Measurements from ENCODE around the gene PIP4K2B.
"Not testable (repeated sequence)": the region's sequence is repeated elsewhere in the genome, so short reads cannot be mapped to it uniquely, and the experiment has no call there.

PIP4K2B gene

DNA sequence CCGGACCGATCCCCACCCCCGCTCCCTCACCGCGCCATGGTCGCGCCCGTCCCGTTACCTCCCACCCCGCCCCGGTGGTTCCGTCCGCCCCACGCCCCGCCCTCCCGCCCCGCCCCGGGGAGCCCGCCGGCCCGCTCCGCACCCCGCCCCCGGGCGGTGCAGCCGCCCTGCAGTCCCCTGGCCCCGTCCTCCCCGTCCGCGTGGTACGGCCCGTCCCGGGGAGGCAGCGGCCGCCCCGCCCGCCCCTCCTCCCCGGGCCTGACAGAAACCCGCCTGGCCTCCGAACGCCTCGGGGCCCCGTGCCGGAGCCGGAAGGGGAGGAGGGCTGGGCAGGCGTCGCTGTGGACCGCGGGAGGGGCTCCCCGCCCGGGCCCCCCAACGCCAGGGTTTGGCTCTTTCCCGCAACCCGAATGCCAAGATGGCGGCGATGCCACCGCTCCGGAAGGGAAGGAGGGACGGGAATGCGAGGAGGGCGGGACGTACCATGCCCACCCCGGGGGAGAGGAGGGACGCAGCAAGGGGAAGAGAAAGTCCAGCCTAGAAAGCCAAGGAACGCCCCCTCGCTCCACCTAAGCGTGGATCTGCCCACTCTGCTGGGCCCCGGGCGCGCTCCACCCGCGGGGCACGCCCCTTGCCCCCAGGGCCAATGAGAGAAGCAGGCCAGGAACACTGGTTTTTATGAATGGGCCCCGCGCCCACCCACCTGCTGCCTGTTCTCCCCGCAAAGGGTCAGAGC lies at the start of gene PIP4K2B:
Gene PIP4K2B, minus strand, starts transcription at position 56 of the 736 bp plus-strand sequence. CDS start 132 bp downstream, outside the sequence.
- peak; percentile 96 for DNase-seq (ENCODE audit: low spot score)

DNA sequence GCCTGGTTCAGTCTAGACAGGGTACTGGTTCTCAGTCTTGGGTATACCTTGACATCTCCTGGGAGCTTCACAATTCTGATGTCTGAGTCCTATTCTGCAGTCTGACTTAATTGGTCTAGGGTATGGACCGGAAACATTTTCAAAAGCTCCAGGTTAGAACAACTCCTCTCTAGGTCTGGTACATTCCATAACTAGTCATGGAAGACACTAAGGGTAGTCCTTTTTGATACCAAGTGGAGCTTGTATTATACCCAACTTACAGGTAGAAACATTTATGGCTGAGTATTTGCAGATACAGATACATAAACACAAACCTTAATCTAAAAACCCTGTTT lies 49.2 kb upstream of the PIP4K2B start:
- no peak for DNase-seq (ENCODE audit: low spot score)

DNA sequence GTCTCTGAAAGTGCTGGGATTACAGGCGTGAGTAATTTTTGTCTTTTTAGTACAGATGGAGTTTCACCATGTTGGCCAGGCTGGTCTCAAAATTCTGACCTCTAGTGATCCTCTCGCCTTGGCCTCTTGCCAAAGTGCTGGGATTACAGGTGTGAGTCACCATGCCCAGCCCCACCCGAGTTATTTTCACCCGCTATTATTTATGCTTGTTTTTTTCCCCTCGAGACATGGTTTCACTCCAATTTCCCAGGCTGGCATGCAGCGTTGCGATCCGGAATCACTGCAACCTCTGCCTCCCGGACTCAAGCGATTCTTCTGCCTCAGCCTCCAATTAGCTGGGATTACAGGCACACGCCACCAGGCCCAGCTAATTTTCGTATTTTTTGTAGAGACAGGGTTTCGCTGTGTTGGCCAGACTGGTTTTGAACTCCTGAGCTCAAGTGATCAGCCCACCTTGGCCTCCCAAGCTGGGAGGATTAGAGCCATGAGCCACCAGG lies 45.0 kb upstream of the PIP4K2B start:
- no peak for DNase-seq (ENCODE audit: low spot score)

DNA sequence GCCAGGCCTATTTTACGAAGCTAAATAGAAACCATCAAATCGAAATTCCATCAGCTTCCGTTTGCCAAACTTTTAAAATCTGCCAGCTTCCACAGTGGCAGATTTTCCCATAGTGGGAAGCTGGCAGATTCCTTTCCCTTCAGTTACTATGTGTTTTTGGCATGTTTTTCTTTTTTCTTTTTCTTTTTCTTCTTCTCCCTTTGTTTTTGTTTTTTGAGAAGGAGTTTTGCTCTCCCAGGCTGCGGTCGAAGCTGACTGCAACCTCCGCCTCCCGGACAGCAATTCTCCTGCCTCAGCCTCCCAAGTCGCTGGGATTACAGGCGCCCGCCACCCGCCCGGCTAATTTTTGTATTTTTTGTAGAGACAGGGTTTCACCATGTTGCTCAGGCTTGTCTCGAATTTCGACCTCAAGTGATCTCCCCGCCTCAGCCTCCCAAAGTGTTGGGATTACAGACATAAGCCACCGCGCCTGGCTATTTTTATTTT lies 26.4 kb upstream of the PIP4K2B start:
- no peak for DNase-seq (ENCODE audit: low spot score)

DNA sequence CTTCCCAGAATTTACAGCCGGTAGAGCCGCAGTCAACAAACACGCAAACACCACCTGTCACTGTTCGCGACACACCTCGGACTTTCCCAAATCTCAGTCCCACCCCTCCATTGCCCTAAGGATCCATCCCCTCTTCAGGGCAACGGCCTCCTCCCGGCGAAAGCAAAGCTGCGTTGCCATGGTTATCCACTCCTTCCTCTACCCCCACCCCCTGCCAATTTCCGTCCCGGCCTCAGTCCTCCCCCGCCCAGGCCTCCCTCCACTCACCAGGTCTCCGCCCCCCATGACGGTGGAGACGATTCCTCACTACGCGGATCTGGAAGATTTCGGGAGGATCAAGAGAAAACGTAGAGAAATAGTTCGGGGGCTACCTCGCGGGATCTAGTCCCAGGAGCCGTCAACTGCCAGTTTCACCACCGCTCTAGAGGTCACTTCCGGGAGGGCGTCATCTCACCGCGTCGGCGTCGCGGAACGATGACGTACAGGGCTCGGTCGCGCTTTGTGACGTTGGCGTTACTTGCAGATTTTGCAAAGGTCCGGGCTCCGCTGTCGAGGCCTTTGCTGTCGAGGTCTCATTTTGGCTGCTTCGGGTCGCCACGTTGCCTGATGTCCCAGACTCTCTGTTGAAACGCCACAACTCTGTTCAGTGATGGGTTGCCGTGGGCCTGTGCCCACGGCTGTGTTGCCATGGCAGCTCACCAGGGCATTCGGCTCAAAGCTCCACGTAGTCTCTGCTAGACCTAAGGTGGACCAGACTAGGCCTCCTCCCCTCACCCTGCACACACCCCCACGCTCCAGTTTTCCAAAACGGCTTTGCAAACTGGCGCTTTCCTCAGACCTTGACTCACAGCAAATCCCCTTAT lies 25.8 kb upstream of the PIP4K2B start, which contains the start of gene CWC25:
Gene CWC25, minus strand, starts transcription at position 423 of the 863 bp plus-strand sequence. Its CDS starts 138 bp downstream, at position 285.
- peak; percentile 92 for DNase-seq (ENCODE audit: low spot score)

DNA sequence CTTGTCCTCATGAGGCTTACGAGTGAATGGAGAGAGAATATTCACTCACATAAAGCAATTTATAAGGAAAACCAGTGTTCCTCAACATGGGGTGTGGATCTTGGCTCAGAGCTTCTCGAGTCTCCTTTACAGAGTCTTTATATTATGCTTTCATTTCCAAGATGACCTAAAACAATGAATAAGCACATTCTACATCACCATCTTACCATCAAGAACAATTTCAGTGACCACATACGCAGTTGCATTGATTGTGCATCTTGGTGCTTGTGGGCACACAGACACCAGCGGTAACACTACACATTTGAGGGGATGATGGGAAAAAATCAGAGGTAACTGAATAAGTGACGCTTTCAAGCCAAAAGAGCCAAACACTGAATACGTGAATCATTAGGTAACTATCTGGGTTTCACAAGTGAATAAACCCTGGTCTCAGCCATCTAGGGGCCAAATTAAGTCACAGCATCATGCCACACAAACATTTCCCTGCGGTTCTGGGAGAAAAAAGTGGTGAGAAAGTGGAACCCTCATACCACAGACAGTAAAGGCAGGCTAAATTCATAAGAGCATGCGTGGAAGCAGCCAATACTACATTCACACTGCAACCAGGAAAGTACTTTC lies 16.3 kb upstream of the PIP4K2B start:
- DNase-seq (ENCODE audit: low spot score) = peak; percentile 24

DNA sequence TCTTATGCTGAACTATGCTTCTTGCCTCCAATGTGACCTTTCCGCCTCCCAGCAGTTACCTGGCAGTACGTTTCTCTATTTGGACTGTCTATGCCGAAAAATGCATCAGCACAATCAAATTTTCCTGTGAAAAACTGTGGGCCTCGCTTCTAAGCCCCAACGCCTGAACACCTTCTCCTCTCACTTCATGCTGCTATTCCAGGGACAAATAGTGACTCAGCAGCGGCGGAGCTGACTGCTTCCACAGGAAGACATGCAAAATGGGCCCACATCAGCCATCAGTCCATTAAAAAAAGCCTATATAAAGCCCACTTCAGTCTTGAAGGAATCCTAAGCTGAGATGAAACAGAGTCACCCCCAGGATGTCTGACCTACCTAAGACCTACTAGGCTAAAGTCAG lies 10.5 kb upstream of the PIP4K2B start:
- no peak for DNase-seq (ENCODE audit: low spot score)

DNA sequence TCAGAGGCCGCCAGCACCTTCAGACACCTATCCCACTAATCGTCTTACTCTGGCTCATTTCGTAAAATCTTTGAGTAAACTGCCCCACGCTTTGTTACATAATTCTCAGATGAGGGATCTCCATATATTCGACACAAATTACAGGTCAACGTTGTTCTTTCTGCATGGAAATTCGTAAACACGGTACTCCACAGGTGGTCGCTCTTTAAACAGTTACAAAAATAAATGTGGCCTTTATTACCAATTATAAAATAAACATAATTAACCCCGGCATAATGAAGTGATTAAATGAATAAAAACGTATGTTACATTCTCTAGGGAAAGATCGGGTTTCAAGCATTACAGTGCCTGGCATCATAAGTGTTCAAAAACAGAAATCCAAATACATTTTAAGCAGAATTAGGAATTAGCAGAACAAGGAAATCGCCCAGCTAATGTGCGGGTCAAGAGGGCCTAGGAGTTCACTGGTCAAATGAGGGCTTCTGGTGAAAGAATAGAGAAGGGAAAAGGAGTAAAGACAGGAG lies 943 bp upstream of the PIP4K2B start:
- no peak for DNase-seq (ENCODE audit: low spot score)

DNA sequence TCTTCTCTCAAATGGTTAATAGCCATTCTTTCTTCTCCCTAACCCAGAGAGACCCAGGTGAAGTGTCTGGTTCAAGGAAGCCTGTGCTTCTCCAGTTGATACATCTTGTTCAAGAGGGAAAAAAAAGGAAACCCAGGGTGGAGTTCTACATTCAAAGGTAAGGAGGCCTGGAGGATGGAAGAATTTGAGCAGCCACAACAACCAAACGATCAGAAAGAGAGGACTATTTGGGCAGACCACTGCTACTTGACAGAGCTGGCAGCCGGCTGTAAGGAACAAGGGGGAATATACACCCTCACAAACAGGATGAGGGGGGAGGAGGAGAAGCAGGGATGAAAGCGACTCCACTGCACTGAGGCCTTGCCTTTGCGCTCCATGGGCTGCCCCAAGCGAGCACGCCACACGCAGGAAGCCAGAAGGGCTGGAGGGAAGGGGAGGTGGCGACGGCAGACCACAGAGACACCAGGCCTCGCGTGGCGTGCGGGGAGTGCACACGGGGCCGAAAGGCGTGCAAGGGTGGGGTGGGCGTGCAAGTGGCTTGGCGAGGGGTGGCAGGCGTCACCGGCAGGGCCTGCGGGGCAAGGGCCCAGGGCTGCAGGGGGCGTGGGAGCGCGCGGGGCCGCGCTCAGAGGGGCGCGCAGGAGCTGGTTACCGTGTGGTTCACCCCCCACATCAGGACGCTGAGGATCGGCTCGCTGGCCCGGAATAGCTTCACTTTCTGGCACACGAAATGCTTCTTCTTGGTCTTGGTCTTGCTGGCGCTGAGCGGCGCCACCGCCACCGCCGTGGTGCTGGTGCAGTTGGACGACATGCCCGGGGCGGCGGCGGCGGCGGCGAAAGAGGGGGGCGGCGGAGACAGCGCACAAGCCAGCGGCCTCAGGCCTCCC lies 499 bp downstream of the PIP4K2B start:
- DNase-seq (ENCODE audit: low spot score) = peak; percentile 70

DNA sequence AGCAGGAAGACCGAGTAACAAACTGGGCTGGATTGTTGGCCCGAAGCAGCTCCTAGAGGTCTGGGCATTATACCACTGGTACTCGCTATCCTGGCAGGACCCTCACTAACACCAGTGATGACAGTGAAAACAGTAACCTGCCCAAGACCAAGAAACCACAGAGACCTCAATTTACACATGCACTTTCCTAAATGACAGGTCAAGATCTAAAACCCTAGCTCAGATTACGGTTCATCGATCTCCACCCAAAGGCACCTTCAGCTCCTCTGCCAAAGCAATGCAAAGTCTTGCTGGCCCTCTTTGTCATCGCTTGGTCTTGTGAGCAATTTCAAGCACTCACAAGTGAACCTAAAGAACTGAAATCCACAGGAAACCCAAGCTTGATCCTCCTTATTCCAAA lies 1.5 kb downstream of the PIP4K2B start:
- DNase-seq (ENCODE audit: low spot score) = no peak

DNA sequence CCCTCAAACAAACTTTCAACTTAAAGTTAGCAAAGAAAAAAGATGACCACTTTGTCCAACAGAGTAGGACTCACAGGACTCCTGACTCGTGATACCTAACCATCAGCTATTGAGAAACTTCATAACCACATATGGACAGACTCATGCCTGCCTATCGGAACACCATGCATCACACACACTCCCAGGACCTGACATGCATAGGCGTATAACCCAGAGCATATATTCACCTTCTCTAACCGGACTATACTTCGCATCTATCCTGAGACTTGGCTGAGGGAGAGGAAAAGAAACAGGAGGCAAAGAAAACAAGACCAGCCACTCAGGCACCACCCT lies 2.2 kb downstream of the PIP4K2B start:
- no peak for DNase-seq (ENCODE audit: low spot score)

DNA sequence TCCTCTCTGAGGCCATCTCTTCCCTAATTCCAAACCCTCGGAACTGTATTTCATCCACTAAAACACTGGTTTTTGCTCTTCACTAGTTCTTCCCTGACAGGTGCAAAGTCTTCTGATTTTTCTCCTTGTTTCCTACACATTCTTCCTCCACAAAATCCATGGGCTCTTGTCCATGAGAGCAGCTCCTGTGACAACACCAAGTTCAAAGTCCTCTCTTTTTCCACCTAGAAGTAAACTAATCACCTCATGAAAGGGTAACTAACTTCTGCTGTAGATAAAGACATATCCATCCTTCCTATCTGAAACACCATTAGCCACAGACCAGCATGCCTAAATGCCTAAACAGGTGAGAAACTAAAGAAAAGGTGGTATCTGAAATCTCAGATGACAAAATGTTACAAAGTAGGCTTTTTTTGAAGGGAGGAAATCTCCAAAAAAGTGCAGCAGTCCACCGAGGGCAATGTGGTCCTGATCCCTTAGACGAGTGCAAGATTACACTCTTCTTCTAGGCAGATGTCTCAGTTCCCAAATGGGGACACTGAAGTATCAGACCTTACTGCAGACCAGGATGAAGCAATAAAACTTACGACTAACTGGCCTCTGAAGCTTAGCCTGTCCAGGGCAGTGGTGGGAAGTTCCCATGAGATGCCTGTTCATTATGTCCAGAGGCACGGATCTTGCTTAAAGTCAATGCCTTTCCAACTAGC lies 2.8 kb downstream of the PIP4K2B start:
- no peak for DNase-seq (ENCODE audit: low spot score)

DNA sequence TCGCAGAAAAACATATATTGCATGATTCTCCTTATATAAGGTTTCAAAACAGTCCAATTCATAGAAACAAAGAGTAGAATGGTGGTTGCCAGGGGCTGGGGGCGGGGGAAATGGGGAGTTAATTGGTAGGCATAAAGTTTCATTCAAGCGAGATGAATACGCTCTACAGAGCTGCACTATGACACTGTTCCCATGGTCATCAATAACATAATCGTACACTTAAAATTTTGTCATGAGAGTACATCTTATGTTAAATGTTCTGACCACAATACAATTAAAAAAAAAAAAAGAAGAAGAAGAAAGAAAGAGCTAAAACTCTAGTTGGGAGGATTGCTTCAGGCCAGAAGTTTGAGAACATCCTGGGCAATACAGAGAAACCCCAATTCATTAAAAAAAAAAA lies 5.1 kb downstream of the PIP4K2B start:
- DNase-seq (ENCODE audit: low spot score) = no peak

DNA sequence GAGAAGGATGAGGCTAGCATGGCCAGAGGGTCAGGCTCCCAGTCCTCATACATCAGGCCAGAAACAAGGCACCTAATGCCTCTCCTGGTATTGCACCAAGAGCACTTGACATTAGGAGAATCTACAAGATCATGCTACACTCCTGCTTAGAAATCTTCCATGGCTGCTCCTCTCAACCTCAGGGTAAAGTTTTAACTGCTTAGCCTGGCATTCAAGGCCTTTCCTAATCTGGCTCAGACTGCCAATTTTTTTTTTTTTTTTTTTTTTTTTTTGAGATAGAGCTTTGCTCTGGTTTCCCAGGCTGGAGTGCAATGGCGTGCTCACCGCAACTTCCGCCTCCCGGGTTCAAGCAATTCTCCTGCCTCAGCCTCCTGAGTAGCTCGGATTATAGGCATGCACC lies 8.2 kb downstream of the PIP4K2B start:
- no peak for DNase-seq (ENCODE audit: low spot score)

DNA sequence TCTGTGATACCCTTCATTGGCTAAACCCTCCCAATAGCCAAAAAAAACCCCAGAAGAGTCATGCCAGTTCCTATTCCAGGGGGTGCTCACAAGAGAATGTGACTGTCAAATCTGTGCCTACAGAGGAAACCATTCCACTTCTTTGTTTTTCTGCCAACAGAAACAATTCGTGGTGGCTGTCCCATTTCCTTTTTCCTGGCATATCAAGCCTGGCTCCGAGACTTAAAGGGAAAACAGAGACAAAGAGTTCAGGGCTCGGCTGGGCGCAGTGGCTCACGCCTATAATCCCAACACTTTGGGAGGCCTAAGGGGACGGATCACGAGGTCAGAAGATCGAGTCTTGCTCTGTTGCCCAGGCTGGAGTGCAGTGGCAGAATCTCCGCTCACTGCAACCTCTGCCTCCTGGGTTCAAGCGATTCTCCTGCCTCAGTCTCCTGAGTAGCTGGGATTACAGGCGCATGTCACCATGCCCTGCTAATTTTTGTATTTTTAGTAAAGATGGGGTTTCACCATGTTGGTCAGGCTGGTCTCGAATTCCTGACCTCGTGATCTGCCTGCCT lies 9.1 kb downstream of the PIP4K2B start:
- not testable (repeated sequence) for DNase-seq (ENCODE audit: low spot score)

DNA sequence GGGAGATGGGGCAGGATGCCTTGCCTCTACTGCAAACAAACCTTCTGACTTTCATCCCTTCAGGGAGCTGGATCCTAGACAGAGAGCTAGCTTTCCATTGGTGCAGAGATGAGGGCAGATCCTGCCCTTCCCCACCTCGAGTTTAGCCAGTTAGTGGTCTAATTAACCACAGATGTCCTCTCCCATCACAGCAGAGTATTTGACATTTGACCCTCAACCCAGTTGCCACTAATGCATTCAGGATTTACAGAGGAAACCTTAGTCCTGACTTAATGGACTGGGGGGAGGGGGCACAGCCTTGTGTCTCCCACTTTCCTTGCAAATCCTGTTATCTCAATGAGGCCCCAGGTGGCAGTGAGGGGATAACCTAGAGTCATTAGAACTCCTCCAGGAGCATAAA lies 10.2 kb downstream of the PIP4K2B start:
- DNase-seq (ENCODE audit: low spot score) = no peak

DNA sequence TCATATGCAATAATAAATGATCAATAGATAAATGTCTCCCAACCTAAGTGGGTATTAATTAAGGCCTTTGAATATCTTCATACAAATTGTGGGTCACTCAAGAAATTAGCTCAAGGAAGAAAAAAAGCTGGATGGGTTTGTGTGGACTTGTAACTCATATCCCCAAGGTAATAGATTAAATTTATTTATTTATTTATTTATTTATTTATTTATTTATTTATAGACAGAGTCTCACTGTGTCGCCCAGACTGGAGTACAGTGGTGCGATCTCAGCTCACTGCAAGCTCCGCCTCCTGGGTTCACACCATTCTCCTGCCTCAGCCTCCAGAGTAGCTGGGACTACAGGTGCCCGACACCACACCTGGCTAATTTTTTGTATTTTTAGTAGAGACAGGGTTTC lies 11.4 kb downstream of the PIP4K2B start:
- not testable (repeated sequence) for DNase-seq (ENCODE audit: low spot score)

DNA sequence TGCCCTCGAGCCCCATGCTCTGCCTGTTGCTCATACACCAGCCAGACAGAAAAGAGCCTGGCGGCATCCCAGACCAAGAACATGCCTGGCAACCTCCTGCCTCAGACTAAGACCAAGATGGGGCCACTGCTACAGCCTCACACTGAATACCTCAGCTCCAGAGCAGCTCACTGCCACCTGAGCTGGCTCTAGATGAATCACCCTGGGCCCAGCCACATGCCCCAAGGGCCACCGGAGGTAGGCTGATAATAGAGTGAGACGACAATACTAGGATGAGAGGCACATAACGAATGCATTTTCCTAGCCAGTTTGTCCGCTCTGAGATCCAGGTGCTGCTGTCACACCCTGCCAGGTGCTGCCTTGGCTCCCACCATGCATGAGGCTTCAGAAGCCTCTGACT lies 13.0 kb downstream of the PIP4K2B start:
- no peak for DNase-seq (ENCODE audit: low spot score)

DNA sequence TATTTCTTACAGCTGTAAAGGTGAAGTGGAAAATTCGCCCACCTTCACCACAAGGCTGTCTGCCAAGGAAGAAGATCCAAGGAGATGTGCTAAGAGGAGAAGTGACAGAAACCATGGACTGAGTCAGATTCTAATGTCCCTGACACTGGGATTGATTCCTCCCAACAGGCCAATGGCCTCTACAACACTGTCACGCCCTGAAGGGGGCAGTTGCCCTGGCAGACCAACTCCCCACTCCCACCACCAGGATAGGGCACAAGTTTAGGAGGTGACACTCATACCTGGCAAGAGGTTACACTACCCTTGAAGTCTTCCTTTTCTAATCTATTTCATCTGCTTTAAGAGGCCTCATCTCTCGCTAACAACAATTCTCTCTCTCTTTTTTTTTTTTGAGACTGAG lies 16.1 kb downstream of the PIP4K2B start:
- DNase-seq (ENCODE audit: low spot score) = no peak

DNA sequence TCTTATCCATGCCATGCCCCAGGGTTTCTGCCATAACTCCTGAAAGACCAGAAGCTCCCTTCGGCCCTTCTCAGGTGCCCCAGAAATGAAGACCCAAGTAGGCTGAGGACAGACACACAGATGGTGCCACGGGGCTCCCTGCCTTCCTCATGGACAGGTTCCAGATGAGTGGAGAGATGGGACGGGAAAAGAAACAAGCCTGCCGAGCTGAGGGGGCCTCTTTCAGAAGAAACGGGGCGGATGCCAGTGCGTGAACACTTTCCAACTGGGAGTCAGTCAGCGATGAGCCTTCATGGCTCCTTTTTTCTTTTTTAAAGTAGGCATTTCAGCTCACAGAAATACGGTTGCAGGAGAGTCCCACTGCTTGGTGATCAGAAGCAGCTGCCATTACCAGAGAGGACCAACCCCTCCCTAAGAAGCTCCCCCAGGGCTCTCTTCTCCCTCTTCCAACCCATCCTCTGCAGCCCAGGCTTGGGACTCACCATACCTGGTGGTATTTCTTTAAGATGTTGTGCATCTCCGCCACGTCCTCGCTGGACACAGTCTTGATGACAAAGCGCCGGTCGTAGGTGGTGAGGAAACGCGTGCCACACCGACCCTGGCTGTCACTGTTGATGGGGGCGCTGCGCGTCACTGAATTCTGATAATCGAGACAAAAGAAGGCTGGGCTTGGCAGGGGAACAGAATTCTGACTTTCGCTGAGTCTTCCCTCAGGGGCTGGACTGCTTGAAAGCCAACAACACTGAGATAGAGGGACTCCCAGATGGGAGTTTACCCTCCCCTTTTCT lies 19.2 kb downstream of the PIP4K2B start:
- no peak for DNase-seq (ENCODE audit: low spot score)
